Measurements from ENCODE around the gene FGF12.

- TF ChIP-seq CSDC2 (CRISPR knock-in tag; IDR thresholded peaks at IDR 0.05) (no peak), ZFP3 (CRISPR knock-in tag; IDR thresholded peaks at IDR 0.05) (no peak)
Observed at GRCh38 chr3:192181151-192181550, 546.2 kb downstream of the FGF12 start.
